Activated naive CD4-positive, alpha-beta T cell treated with anti-CD3 and anti-CD28 coated beads, Interleukin-2, amount 50 U/mL, for 72 hours (primary cell): ENCODE data around the gene USP1. TPM values are rescaled to one million over a fixed set of nuclear protein-coding genes. Genes with fewer than 3 reads are reported as not detected.

ENCODE experiments used
- ATAC-seq, 2 donors: fragments of 150-1000 bp; cut with Tn5 transposase; 2 replicates each; pipeline ENCODE4 v1.10.0; 2021; ENCODE audit warnings: mild to moderate bottlenecking in 2 of 2, moderate library complexity in 2 of 2
- DNase-seq, 2 donors: peaks; one replicate each; pipeline ENCODE4 v3.0.0; 2021 to 2022; ENCODE audit warnings: low spot score in 2 of 2
- H3K27ac Mint-ChIP-seq, 2 donors: one replicate each; pipeline ENCODE4 v1.8.0; 2022; ENCODE audit warnings: mild to moderate bottlenecking in 2 of 2, mixed read lengths in 2 of 2
- H3K36me3 Mint-ChIP-seq, 2 donors: one replicate each; pipeline ENCODE4 v1.8.0; 2022; ENCODE audit warnings: mixed read lengths in 2 of 2
- H3K9me3 Mint-ChIP-seq, 2 donors: one replicate each; pipeline ENCODE4 v1.8.0; 2022; ENCODE audit warnings: mixed read lengths in 2 of 2
- total RNA-seq, 2 donors: library from RNA; stranded (reverse); gene quantifications; one replicate each; pipeline ENCODE4 v1.2.3, GENCODE V29; 2022

Gene USP1, protein sequence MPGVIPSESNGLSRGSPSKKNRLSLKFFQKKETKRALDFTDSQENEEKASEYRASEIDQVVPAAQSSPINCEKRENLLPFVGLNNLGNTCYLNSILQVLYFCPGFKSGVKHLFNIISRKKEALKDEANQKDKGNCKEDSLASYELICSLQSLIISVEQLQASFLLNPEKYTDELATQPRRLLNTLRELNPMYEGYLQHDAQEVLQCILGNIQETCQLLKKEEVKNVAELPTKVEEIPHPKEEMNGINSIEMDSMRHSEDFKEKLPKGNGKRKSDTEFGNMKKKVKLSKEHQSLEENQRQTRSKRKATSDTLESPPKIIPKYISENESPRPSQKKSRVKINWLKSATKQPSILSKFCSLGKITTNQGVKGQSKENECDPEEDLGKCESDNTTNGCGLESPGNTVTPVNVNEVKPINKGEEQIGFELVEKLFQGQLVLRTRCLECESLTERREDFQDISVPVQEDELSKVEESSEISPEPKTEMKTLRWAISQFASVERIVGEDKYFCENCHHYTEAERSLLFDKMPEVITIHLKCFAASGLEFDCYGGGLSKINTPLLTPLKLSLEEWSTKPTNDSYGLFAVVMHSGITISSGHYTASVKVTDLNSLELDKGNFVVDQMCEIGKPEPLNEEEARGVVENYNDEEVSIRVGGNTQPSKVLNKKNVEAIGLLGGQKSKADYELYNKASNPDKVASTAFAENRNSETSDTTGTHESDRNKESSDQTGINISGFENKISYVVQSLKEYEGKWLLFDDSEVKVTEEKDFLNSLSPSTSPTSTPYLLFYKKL
- total RNA-seq: 10 to 100 TPM; 59.7 to 71.0 TPM

GRCh38 chr1:62436466-62437272, at the start of gene USP1:
USP1 (plus strand) TSS chr1:62437049; CDS start chr1:62439868, 2,819 bp downstream.
- Mint-ChIP-seq H3K9me3 (peaks cover 4% of the 10 kb centered on the region in 2 donors), H3K27ac (peak within 1 kb of the TSS; percentile 99), H3K36me3 (peaks cover 33 to 41% of the 10 kb centered on the region in 2 donors)
- DNase-seq (peak; percentile 92 to 98), ATAC-seq (peak; percentile 86 to 92)

DNA sequence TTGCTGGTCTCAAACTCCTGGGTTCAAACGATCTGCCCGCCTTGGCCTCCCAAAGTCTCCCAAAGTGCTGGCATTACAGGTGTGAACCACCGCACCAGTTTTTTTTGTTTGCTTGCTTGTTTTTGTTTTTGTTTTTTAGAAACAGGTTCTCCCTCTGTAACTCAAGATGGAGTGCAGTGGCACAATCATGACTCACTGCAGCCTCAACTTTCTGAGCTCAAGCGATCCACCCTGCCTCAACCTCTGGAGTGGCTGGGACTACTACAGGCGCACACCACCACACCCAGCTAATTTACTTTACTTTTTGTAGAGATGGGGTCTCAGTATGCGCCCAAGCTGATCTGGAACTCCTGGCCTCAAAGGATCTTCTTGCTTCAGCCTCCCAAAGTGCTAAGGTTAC, 47.3 kb upstream of the USP1 start:
- Mint-ChIP-seq H3K27ac (no peak overlapping the region), H3K9me3 (no peaks in the 10 kb centered on the region), H3K36me3 (no peaks in the 10 kb centered on the region)
- DNase-seq: no peak
- no peak for ATAC-seq

- DNase-seq (no peak), ATAC-seq (no peak)
- H3K27ac Mint-ChIP-seq: no peak overlapping the region
- H3K9me3 Mint-ChIP-seq: no peaks in the 10 kb centered on the region
- H3K36me3 Mint-ChIP-seq: no peaks in the 10 kb centered on the region
Observed at GRCh38 chr1:62390071-62390470, 46.8 kb upstream of the USP1 start.

DNA sequence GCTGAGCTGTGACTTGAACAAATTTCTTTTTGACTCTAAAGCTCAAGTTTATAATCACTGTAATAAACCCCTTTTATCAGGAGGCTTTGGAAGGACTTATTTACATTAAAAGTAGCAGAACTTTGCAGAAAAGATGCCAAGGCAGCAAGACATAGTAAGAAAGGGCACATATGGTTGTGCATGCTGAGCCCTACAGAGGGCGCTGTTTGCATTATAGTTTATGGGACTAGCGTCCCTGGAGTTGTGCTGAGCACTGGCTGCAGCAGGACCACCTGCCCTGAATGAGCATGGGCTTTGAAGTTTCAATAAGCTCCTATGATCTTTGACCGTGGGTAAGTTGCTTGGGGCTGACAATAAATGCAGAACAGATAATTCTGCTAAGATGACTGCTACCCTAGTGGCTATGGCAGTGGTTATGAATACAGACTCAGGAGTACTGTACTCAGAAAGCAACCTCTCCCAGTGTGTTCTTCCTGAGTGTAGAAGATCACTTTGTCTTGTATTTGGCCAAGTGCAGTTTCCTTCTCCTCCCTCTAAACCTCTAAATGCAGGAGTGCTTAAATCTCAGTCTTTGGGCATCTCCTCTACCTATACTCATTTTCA, 45.4 kb upstream of the USP1 start:
- ATAC-seq (peak; percentile 63 to 69), DNase-seq (peak in 1 of 2 donors; percentile 39)
- no peak overlapping the region for H3K27ac Mint-ChIP-seq
- H3K36me3 Mint-ChIP-seq: no peaks in the 10 kb centered on the region
- no peaks in the 10 kb centered on the region for H3K9me3 Mint-ChIP-seq

DNA sequence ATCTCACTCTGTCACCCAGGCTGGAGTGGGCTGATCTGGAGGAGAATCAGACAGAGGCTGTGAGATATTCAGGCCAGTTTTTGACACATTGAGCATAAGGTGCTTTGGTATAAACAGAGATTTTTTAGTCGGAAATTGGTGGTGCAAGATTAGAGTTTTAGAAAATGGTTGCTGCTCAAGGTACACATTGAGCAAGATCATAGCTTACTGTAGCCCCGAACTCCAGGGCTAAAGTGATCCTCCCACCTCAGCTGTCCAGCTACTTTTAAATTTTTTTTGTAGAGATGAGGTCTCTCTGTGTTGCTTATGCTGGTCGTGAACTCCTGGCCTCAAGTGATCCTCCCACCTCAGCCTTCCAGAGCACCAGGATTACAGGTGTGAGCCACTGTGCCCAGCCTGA, 43.9 kb upstream of the USP1 start:
- no peak for ATAC-seq
- no peak for DNase-seq
- H3K27ac Mint-ChIP-seq: no peak overlapping the region
- H3K36me3 Mint-ChIP-seq: no peaks in the 10 kb centered on the region
- H3K9me3 Mint-ChIP-seq: no peaks in the 10 kb centered on the region

GRCh38 chr1:62394646-62395045, 42.2 kb upstream of the USP1 start:
- Mint-ChIP-seq H3K9me3 (no peaks in the 10 kb centered on the region), H3K36me3 (no peaks in the 10 kb centered on the region), H3K27ac (no peak overlapping the region)
- DNase-seq (no peak), ATAC-seq (no peak)

DNA sequence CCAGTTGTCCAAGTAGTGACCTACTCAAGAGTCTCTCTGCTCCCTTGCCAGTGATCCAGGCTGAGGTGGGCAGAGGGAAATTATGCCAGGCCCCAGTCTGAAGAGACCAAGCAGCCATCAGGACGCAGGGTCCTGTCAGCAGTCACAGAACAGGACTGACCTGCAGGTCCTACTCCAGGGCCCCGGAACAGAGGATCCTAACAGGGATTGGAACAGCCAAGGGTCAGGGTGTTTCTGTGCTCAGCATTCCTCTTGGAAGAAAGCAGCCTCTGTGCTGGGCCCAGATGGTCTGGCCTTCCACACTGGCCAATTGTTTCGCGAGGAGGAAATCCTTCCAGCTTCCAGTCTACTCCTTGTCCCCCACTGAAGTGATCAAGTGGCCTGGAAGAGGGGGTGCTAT, 41.6 kb upstream of the USP1 start:
- H3K36me3 Mint-ChIP-seq: no peaks in the 10 kb centered on the region
- H3K9me3 Mint-ChIP-seq: no peaks in the 10 kb centered on the region
- DNase-seq (no peak), ATAC-seq (no peak)
- no peak overlapping the region for H3K27ac Mint-ChIP-seq

- DNase-seq: no peak
- Mint-ChIP-seq H3K9me3 (no peaks in the 10 kb centered on the region), H3K27ac (no peak overlapping the region), H3K36me3 (no peaks in the 10 kb centered on the region)
- no peak for ATAC-seq
Observed at GRCh38 chr1:62396871-62397270, 40.0 kb upstream of the USP1 start.

GRCh38 chr1:62397301-62397700, 39.5 kb upstream of the USP1 start:
- H3K9me3 Mint-ChIP-seq: no peaks in the 10 kb centered on the region
- no peak for ATAC-seq

DNA sequence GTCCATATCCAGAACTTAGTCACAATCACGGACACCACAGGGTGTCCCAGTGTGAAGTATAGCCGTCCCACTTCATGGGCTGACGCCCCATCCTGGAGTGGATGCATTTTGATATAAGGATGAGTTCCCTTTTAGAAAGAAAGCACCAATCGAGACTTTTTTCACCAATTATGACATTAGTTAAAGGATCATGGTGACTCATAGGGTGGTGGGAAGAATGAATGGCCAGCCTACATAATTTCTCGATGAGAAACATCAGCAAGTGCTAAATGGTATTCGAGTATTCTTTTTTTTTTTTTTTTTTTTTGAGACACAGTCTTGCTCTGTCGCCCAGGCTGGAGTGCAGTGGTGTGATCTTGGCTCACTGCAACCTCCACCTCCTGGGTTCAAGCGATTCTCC, 38.5 kb upstream of the USP1 start:
- DNase-seq (no peak), ATAC-seq (no peak)
- Mint-ChIP-seq H3K36me3 (no peaks in the 10 kb centered on the region), H3K27ac (no peak overlapping the region), H3K9me3 (no peaks in the 10 kb centered on the region)

More at GRCh38 chr1:62397301-62397700, 39.5 kb upstream of the USP1 start:
- no peak overlapping the region for H3K27ac Mint-ChIP-seq
- DNase-seq: no peak
- no peaks in the 10 kb centered on the region for H3K36me3 Mint-ChIP-seq

- Mint-ChIP-seq H3K9me3 (no peaks in the 10 kb centered on the region), H3K36me3 (no peaks in the 10 kb centered on the region), H3K27ac (no peak overlapping the region)
- ATAC-seq (no peak), DNase-seq (no peak)
Observed at GRCh38 chr1:62401034-62401760, 35.7 kb upstream of the USP1 start.

GRCh38 chr1:62405247-62405646, 31.6 kb upstream of the USP1 start:
- DNase-seq (no peak), ATAC-seq (no peak)
- H3K27ac Mint-ChIP-seq: no peak overlapping the region
- no peaks in the 10 kb centered on the region for H3K36me3 Mint-ChIP-seq
- no peaks in the 10 kb centered on the region for H3K9me3 Mint-ChIP-seq

GRCh38 chr1:62406576-62406975, 30.3 kb upstream of the USP1 start:
- Mint-ChIP-seq H3K36me3 (no peaks in the 10 kb centered on the region), H3K9me3 (no peaks in the 10 kb centered on the region), H3K27ac (no peak overlapping the region)
- DNase-seq (no peak), ATAC-seq (no peak)

DNA sequence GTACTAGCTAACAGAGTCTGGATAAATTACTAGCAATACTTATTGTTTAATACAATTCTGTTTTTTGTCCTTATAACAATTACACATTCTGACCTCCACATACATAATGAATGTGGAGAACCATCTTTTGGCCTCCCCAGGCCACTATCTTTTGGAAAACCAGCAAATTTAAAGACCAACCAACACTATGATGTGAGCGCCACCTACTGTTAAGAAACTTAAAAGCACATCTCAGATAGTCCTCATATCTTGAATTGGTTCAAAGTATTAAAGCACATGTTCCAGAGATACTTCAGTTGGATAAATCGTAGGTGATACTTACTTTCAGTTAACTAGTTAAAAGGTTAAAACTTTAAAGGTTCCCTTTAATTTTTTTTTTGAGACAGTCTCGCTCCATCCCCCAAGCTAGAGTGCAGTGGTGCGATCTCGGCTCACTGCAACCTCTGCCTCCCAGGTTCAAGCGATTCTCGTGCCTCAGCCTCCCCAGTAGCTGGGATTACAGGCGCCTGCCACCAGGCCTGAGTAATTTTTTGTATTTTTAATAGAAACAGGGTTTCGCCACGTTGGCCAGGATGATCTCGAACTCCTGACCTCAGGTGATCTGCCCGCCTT, 29.3 kb upstream of the USP1 start:
- H3K36me3 Mint-ChIP-seq: no peaks in the 10 kb centered on the region
- peak in 1 of 2 donors; percentile 23 for DNase-seq
- H3K27ac Mint-ChIP-seq: no peak overlapping the region
- no peaks in the 10 kb centered on the region for H3K9me3 Mint-ChIP-seq
- peak in 1 of 2 donors; percentile 50 for ATAC-seq

- no peaks in the 10 kb centered on the region for H3K36me3 Mint-ChIP-seq
- DNase-seq (no peak), ATAC-seq (no peak)
- H3K27ac Mint-ChIP-seq: no peak overlapping the region
- H3K9me3 Mint-ChIP-seq: no peaks in the 10 kb centered on the region
Observed at GRCh38 chr1:62415687-62416086, 21.2 kb upstream of the USP1 start.
